ENCODE data around the gene HINT2.

Gene HINT2

DNA sequence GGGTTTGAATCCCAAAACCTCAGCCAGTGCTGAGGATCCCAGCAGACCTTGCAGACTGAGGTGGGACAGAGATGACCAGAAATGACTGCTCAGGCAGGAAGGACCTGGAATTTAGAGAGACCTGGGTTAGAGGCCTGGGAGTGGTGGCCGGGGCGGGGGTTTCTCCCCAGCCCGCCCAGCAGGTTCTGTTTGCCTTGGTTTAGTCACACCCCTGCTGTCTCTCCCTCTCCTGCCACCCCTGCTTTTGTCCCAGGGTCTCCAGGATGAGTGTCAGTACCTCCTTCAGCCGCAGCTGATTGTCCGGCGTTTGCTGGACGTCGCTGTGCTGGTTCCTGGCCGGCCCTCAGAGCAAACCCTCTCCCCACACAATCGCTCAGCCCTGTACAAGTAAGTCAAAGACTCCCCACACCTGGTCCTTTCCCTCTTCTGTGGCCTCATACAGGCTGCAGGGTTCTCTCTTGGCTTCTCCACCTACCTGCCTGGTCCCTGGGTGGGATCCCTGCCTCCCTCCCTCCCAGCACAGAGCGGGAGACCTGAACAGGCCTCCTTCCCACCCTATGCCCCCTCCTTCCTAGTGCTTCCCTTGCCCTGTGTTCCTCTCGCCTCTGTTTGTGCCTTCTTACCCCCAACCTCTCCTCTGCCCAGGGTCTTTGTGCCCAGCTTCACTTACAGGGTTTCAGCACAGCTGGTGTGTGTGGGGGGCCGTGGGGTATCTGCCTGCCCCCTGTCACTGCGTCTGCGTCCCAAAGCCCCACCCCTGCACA is 26.2 kb upstream of the HINT2 start:
- no peak for DNase-seq (ENCODE audit: low read depth)

DNA sequence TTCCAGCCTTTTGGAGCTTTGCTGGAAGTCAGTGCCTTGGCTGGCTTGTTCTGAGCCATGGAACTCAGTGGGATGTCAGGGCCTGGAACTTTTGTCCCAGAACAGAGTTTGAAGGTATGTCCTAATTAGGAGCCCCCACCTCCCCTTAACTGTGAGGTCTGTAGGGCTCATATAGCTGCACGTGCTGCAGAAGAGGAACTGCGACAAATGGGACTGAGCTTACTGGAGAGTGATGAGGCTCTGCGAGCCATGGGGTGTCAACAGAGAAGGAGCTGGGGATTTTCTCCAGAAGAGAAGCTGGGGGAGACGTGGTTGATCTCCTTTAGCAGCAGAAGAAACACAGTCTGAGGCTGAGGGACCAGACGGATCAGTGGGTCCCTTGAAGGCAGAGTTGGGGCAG is 25.1 kb upstream of the HINT2 start:
- DNase-seq (ENCODE audit: low read depth) = no peak

DNA sequence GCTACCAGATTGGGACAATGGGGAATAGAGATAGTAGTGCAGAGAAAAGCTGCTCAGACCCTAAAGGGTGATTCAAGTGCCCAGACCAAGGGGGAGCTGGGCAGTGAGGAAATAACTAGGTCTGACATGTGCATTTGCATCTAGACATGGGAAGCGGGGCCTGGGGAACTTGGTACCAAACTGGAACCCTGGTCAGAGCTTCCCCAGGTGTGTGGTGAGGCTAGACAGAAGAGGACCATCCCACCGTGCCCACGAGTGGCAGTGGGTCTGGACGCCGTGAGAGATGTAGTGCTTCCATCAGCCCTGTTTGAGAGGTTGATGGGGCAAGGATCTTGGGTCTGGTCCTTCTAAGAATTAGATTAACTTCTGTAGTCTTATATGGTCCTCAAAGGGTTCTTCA is 21.8 kb upstream of the HINT2 start:
- DNase-seq (ENCODE audit: low read depth) = no peak

DNA sequence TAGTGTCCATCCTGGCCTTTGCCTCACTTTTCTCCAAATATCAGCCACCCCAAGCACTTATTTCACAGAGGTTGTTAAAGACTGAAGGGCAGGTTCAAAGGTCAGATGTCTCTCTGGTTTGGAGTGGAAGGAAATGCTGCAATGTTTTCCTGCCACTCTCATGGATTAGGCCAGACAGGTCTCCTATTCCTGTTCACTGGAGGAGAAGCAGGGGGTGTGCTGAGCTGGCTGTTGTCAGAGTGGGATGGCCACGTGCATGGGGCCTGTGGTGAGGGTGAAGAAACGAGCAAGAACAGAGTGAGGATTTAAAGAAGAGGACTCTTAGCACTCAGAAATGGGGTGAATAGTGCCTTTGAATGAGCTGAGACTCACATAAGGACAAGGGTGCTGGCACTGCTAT is 20.9 kb upstream of the HINT2 start:
- no peak for DNase-seq (ENCODE audit: low read depth)

DNA sequence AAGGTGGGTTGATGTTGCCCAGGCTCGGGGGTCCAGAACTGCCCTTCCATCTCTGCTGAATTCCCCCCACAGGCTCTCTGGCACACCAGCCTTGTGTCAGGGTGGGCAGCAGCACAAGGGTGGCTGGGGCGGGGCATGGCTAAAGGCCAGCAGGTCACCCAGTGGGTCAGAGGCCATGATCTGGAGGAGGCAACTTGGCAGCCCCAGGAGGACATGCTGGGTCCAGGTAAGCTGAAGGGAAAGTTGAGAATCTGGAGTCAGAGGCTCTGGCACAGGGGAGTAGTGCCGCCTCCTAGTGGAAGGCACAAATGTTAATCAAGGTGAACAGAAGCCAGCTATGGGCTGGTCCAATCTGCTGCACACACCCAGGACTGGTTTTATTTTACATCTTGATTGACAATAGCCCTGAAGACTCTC is 20.4 kb upstream of the HINT2 start:
- no peak for DNase-seq (ENCODE audit: low read depth)

DNA sequence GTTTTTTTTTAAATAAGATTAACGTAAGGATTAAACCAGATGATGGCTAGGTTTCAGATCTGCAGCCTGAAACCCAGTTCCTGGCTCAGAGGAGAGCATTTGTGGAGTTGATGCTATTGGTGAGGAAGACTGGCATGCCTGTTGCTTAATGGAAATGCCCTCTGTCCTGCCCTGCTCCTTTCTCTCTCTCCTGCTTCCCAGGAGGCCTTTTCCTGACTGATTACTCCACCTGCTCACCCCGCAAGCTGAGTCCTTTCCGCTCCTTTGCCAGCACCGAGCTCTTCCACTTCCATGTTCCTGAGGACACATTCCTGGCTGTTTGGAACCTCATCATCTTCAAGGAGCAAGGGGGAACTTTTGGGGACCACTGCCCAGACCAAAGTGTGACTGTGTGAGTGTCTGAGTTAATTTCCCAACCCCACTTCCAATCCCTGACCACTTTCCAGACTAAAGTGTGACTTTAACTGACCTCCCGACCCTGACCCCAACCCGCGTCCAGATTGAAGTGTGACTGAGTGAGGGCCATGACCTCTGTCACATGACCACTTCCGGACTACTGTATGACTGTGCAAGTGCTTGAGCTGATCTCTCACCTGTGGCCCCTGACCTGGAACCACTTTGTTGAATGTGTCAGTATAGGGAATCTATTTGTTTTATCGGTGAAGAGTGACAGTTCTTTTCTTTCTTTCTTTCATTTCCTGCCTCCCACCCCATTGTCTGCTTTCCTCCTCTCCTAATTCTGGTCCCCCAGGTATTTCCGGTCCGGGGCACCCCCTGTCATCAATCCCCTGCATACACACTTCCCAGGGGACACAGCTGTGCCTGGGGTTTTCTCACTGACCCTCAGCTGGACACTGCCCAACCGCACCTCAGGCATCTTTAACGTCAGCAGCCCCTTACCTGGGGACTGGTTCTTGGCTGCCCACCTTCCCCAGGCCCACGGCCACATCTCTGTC is 19.7 kb upstream of the HINT2 start:
- no peak for DNase-seq (ENCODE audit: low read depth)

DNA sequence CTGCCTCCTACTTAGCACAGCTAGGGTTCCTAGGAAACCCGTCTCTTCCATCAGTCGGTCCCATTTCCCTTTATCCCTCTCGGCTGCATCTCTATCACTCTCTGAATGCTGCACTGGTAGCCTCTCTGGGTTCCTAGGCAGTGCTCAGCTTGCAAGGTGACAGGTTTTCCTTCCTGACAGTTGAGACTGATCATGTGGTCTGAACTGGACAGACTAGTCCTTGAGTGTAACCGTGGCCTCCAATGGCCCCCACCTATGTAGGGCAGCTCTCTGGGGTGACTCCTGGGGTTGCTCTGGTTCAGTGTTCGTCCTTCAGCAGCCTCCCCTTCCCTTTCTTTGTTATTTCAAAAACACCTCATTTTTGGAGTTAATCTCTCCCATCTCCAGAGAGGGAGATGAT is 18.0 kb upstream of the HINT2 start:
- no peak for DNase-seq (ENCODE audit: low read depth)

DNA sequence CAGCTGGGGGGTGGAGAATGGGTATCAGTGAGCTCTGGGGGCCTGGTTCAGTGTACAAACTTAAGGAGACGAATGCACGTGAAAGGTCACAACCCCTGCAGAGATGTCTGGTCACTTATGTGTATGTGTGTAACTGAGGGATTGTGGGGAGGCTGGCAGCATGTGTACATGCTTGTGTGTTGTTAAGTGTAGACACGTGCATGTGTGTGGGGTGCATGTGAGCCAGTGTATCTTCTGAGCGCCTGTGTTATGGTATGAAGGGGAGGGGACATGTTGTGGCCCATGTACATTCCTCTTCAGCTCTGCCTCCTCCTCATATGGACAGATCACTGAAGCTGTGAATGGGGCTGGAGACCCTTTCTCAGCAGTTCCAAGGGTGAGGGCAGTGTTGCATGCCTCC is 16.2 kb upstream of the HINT2 start:
- no peak for DNase-seq (ENCODE audit: low read depth)

DNA sequence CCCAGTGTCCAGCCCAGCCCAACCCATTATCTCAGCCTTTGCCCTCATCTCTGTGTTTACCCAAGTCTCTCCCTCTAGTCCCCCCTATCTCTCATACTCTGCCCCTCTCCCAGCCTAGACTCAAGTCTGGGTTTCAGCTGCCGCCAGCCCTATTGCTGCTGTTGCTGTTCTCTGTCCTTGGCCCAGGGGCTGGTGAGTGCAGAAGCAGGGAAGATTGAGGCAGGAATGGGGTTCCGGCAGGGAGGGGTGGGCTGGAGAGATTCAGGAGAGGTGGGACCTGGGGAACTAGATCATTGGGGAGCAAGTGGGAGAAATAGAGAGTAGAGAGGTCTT is 14.9 kb upstream of the HINT2 start:
- DNase-seq (ENCODE audit: low read depth) = no peak

DNA sequence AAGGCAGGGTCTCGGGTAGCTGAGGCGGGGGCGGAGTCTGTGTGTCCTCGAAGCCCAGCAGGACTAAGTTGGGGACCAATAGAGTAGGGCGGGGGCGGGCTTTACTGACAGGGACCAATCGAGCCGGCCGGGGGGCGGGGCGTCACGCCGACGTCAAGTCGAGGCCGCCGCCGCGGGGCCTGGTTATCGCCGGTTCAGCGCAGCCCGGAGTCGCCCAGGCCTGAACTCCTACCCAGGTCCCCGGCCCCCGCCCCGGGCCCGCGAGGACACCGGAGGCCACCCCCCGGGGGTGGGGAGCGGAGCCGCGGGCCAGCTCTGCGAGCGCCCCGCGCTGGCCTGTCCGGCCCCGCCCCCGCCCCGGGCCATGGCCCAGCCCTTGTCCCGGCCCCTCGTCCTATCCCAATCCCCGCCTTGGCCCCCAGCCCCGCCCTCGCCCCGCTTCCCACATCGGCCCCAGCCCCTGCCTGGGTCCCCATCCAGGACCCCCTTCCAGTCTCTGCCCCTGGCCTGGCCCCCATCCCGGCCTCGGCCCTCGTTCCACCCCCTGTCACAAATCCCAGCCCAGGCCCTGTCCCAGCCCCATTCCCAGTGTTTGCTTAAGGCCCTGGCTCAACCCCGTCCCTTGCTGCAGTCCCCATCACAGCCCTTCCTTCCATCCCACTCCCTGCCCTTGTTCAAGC is 14.4 kb upstream of the HINT2 start, which contains the start of gene TMEM8B:
TSS of gene TMEM8B (plus strand) at position 145 of the 680 bp plus-strand sequence. CDS start at position 365, 220 bp downstream.
- DNase-seq (ENCODE audit: low read depth) = peak; percentile 83

DNA sequence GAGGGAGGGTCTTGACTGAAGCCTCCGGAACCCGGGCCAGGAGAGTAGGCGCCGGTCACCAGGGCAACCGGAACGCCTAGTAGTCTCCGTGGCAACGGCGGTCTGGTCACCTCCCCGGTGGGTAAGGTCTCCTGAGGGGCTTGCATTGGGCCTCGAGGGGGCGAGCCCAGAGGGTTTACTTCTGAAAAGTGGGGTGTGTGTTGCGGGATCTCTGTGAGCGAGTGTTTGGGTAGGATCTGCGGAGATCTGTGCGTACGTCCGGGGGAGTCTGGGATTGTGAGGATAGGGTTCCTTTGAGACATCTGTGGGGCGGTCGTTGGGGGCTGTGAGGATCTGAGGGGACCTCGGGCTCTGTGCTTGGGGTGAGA is 13.9 kb upstream of the HINT2 start, which contains the start of gene FAM221B:
TSS of gene FAM221B (minus strand) at position 17 of the 368 bp plus-strand sequence. CDS start 2,571 bp downstream, outside the sequence.
- no peak for DNase-seq (ENCODE audit: low read depth)

DNA sequence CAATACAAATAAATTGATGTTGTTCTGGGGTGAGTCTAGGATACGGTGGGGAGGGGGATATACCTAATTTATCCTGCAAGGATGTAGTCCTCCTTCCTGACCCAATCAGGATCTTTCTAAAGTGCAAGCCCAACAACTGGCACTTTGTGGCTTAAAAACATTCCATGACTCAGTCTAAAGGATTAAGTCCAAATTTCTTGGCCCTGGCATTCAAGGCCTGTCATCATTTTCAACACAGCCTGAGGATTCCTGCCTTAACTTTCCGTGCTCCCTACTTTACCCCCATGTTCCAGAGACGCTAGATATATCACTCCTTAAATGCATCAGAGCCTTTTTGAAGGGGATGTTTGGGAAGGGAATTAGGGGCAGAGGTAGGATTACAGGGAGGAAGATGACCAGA is 12.6 kb upstream of the HINT2 start:
- DNase-seq (ENCODE audit: low read depth) = no peak

DNA sequence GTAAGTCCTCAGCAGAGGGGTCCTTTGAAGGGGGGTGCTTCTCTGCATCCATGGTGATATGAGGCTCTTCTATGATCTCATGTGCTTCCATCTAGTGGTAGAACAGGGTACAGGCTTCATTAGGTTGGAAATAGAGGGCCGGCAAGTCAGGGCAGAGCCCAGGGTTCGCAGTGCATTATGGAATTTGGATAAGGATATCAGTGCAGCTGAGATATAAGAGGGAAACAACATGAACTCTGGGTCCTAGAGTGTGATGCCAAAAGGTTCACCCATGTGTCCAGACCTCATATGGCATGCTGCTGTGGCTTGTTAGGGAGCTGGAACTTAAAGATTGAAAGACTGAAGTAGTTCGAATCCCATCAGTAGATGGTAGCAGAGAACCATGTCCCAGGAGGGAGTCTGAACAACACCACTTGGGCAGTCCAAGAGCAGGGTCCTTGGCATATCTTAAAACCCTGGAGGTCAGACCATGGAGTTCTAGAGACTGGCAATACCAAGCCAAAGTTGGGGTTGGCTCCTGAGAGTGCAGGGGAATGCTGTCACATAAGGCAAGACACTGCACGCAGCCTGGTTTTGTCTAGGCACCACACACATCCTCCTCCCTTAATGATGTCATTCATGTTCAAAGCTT is 11.3 kb upstream of the HINT2 start:
- DNase-seq (ENCODE audit: low read depth) = peak; percentile 49

DNA sequence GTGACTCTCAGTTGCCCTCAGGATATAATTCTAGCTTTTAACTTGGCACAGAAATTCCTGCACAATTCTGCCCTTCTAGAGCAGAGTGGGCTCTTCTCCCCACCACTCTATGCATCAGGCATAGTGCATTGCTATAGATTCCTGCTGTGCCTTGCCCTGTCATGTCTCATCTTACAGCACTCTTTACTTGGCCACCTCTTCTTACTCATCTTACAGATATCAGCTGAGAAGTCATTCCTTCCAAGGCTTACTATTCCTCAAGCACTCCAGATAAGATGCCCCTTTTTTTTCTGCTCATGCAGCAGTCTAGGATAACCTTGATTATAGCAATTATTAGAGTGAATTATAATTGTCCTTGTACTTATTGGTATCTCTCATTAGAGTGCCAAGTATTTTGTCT is 8.1 kb upstream of the HINT2 start:
- no peak for DNase-seq (ENCODE audit: low read depth)

DNA sequence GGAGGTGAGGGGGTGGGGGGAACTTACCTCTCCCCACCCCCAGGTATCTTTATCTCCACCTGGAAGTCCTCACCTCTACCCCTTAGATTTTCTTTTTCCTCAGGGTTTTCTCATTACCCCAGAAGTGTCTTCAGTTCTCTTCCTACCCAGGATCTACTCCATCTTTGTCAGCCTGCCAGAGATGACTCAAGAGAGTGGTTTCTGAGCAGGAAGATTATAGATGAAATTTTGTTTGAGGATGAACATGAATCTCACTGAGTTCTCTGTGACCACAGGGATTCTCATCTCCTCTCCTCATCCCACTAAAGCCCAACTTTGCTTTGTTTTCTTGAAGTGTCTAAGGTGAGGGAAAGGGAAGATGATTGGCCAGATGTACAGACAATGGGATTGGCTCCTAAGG is 5.2 kb upstream of the HINT2 start:
- DNase-seq (ENCODE audit: low read depth) = no peak

DNA sequence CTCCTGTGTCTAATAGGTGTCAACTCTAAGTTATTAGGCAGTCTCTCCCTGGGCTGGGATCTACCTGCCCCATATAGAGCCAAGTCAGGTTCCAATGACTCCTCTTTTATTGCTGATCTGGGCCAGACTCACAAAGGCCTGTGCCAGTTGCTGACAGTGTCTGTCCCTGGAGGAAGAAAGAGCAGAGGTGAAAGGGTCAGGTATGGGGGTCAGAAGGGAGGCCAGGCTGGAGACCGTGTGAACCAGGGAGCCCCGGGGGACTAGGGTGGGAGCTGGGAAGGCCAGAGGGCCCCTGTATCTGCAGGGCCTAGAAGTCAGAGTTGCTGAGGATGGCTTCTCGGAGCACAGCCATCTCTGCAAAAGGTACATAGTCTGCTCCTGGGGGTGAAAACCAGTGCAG is 3.5 kb upstream of the HINT2 start:
- DNase-seq (ENCODE audit: low read depth) = no peak

DNA sequence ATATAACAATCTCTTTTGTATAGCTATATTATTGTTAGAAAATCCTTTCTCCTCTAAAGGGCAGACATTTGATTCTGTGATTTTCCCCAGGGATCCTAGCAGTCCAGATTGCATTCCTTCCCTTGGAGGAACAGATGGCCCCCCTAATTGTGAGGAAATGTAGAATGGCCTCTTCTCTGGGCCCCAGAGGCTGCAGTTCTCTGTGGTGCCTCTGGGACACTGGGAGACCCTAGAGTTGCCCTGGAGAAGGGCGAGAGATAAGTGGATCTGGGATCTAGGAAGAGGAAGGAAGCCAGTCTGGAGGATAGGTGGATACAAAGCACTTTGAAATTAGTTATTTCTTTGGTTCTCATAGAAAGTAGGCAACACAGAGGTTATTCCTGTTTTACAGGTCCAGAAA is 1.9 kb upstream of the HINT2 start:
- DNase-seq (ENCODE audit: low read depth) = no peak

DNA sequence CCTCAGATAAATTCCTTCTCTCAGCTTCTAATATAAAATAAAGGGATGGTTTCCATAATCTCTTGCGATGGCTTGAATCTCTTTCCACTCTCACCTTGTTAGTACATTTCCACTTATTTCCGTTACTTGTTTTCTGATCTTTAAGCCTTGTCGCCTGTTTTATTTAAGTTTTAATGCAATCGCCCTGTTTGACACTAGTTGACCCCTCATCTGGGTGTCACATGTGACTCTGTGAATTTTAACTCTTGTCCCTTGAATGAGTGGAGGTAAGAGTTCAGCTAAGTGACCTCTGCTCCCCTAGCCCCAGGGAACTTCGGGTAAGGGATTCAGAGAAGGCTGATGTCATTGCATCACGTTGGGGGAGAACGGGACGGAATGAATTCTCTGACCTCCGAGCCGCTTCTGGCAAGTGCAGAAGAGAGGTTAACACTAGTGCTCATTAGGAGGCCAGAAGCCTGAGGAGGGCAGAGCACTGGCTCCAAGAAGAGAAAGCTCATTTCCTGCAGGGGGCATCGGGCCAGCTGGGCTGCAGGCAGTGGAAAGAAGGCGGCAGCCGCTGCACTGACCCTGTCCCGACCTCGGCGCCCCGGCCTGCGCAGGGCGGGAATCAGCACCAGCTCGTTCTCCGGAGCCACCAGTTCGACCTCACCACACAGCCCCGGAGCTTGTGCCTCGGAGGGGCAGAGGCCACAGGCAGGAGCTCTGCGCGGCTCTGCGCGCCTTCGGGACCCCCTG is 569 bp downstream of the HINT2 start:
- DNase-seq (ENCODE audit: low read depth) = peak; percentile 51

DNA sequence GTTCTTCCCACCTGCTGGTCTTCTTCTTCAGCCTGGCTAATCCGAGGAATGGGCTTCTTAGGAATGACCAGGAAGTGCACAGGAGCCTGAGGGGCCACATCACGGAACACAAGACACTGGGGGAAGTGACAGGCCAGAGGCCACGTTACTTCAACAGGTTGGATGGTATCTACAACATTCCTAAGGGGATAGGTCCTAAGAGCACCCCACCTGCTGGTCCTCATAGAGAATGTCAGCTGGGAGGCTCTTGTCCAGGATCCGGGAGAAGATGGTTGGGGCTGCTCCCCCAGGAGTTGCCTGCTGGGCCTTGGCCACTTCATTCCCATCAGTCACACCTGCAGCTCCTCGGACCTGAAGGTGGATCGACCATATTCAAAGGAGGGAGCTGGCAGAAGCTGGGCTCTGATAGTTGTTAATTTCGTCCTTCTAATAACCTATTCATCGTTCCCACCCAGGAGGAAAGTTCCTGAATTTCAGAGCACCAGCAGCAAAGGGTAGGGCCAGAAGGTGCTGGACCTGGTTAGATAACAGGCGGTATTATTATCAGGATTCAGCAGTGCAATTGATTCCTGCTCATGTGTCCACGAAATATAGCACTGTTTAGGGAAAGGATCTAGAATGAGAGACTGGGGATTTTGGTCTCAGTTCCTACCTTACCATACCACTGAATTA is 1.3 kb downstream of the HINT2 start:
- no peak for DNase-seq (ENCODE audit: low read depth)

DNA sequence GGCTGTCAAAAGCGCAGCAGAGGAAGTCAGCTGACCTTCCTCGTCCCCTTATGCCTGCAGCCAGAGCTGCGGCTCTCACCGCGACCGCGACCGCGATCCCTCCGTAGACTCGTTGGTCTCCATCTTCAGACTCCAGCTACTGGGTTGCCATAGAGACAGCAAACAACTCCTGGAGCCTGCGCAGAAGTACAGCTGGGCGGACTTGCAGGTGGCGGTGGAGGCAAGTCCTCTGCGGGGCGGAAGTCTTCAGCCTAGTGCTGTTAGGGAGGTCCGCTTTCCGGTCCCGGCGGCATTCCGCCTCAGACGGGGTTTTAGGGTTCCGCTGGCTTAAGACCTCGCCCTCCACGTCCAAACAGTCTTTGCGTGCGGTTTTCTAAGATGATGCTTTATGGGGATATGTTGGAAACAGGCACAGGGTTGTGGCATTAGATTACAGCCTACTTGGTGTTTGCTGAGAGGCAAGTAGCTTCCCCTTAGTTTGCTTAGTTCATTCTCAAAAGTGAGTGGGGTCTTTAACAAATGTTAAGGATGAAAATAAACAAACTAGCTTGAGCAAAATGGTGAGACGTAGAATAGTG is 2.7 kb downstream of the HINT2 start, which contains the start of gene SPAG8:
TSS of gene SPAG8 (minus strand) at position 238 of the 578 bp plus-strand sequence. CDS start at position 123, 115 bp downstream.
- peak; percentile 96 for DNase-seq (ENCODE audit: low read depth)
